ENCODE results near the gene SLC24A5. TPM values are rescaled to one million over a fixed set of nuclear protein-coding genes. Genes with fewer than 3 reads are reported as not detected.

The SLC24A5 gene
- total RNA-seq, 1 experiment from 2014 or later = not detected

GRCh38 chr15:48177383-48177765, 56.6 kb downstream of the SLC24A5 start:
- no peak overlapping the region for H4K8ac ChIP-seq (replicated peaks; ENCODE audit: insufficient read length, low read depth, low read length)
- no peaks in the 10 kb centered on the region for H3K27me3 ChIP-seq (ENCODE audit: insufficient read depth, low read length)
- TF ChIP-seq CTCF (conservative IDR thresholded peaks at IDR 0.05) = no peak
- H2AK5ac ChIP-seq (ENCODE audit: insufficient read length, low read length) = no peak overlapping the region
- no peak overlapping the region for H3K23ac ChIP-seq (ENCODE audit: insufficient read length, low read depth, low read length)
- H3K79me2 ChIP-seq (ENCODE audit: insufficient read depth, low read length) = peaks cover 26% of the 10 kb centered on the region; the same call in 1 of the 2 replicates
- H3K9ac ChIP-seq (ENCODE audit: extremely low read depth, insufficient read length, low read length) = peak overlapping the region; percentile 85
- H3T11ph ChIP-seq (ENCODE audit: low read length) = no peak overlapping the region
- H2BK120ac ChIP-seq (ENCODE audit: low read depth, low read length, poor library complexity, severe bottlenecking) = no peak overlapping the region
- H2BK5ac ChIP-seq (ENCODE audit: insufficient read length, low read length) = no peak overlapping the region
- DNase-seq = no peak
- no peak overlapping the region for H2BK20ac ChIP-seq (ENCODE audit: low read depth, low read length, poor library complexity, severe bottlenecking)
- peaks cover 58 to 62% of the 10 kb centered on the region in 2 experiments for H3K4me1 Mint-ChIP-seq
- no CpG with 5 or more reads among the region's 10 CpGs for WGBS (ENCODE audit: extremely low coverage, insufficient read length, low lambda C conversion rate)
- peak overlapping the region; percentile 96 to 97 (median 97) for H3K27ac Mint-ChIP-seq
- H3K18ac ChIP-seq (ENCODE audit: insufficient read length, low read depth, low read length) = no peak overlapping the region
- no peak overlapping the region for H2AFZ ChIP-seq (ENCODE audit: low read length)
- H3K56ac ChIP-seq (ENCODE audit: insufficient read length, low read depth, low read length) = no peak overlapping the region
- no peaks in the 10 kb centered on the region for H3K23me2 ChIP-seq (ENCODE audit: insufficient read length, low read depth, low read length, poor library complexity, severe bottlenecking)
- no peaks in the 10 kb centered on the region for H3K79me1 ChIP-seq (ENCODE audit: insufficient read depth, low read depth, low read length, poor library complexity, severe bottlenecking)
- no peak overlapping the region for H3K4ac ChIP-seq (ENCODE audit: low read depth, low read length)
- no peak overlapping the region for H4K5ac ChIP-seq (ENCODE audit: insufficient read length, low read depth, low read length)
- H3K27ac ChIP-seq (ENCODE audit: insufficient read length, low read depth, low read length) = no peak overlapping the region
- peaks cover 2% of the 10 kb centered on the region; the same call in 1 of the 2 replicates for H3K4me1 ChIP-seq (ENCODE audit: insufficient read depth, low read length)
- H3K36me3 Mint-ChIP-seq (ENCODE audit: insufficient read depth in 1 of 3, low read depth in 3 of 3) = peaks cover 0 to 5% (median 0%) of the 10 kb centered on the region in 3 experiments; a peak in 4 of 7 replicates
- H3K4me2 ChIP-seq (ENCODE audit: insufficient read depth, insufficient read length, low read length) = peak overlapping the region; percentile 85
- H3K9me3 Mint-ChIP-seq = no peaks in the 10 kb centered on the region
- peak overlapping the region; percentile 94; the same call in 1 of the 2 replicates for H3K14ac ChIP-seq (ENCODE audit: insufficient read depth, low read length)
- peak overlapping the region; percentile 90 to 95 for H3K4me3 Mint-ChIP-seq
- H4K20me1 ChIP-seq (ENCODE audit: control insufficient read depth, insufficient read depth, insufficient read length) = no peaks in the 10 kb centered on the region
- no peak overlapping the region for H2BK12ac ChIP-seq (ENCODE audit: insufficient read length, low read depth, low read length)
- H3K9me3 ChIP-seq (ENCODE audit: control insufficient read depth, low read depth, low read length) = no peaks in the 10 kb centered on the region
- H3K27me3 Mint-ChIP-seq (ENCODE audit: low read depth) = no peaks in the 10 kb centered on the region
- no peak overlapping the region for H4K91ac ChIP-seq (ENCODE audit: insufficient read length, low read depth, low read length)
- no peak overlapping the region for H2BK15ac ChIP-seq (ENCODE audit: low read depth, low read length)
